Aorta (tissue), 5 donors: ENCODE data around the gene GPR180. TPM values are rescaled to one million over a fixed set of nuclear protein-coding genes. Genes with fewer than 3 reads are reported as not detected.

Experiments used
- ATAC-seq: fragments of 200-7000 bp; cut with Tn5 transposase; one replicate; pipeline ENCODE4 v1.9.1; 2022; ENCODE audit warnings: moderate library complexity; ENCODE audit not compliant: low FRiP score
- DNase-seq, 2 donors: peaks; one replicate each; pipeline ENCODE4 v3.0.0-alpha.2; 2020
- H3K27ac ChIP-seq, 2 donors: one replicate each; pipeline ENCODE4 v1.5.1; 2013; ENCODE audit warnings: low read length in 2 of 2, mild to moderate bottlenecking in 2 of 2, moderate library complexity in 2 of 2, control low read depth in 1 of 2, inconsistent platforms in 1 of 2, low read depth in 1 of 2
- H3K27me3 ChIP-seq, 2 donors: one replicate each; pipeline ENCODE4 v1.6.1; 2013; ENCODE audit warnings: control low read depth in 1 of 2, low read length in 1 of 2, mild to moderate bottlenecking in 1 of 2, moderate library complexity in 1 of 2; ENCODE audit not compliant: insufficient read depth in 2 of 2, control insufficient read depth in 1 of 2
- H3K36me3 ChIP-seq, 2 donors: one replicate each; pipeline ENCODE4 v1.6.1; 2013; ENCODE audit warnings: control low read depth in 1 of 2, low read length in 1 of 2, mild to moderate bottlenecking in 1 of 2; ENCODE audit not compliant: insufficient read depth in 2 of 2, control insufficient read depth in 1 of 2
- H3K4me1 ChIP-seq, 2 donors: one replicate each; pipeline ENCODE4 v1.6.1; 2013; ENCODE audit warnings: low read length in 2 of 2, control low read depth in 1 of 2, mild to moderate bottlenecking in 1 of 2, moderate library complexity in 1 of 2; ENCODE audit not compliant: insufficient read depth in 2 of 2, control insufficient read depth in 1 of 2
- H3K4me3 ChIP-seq, 2 donors: one replicate each; pipeline ENCODE4 v1.5.1; 2013; ENCODE audit warnings: low read length in 2 of 2, control low read depth in 1 of 2, mild to moderate bottlenecking in 1 of 2
- H3K9me3 ChIP-seq: one replicate; pipeline ENCODE4 v1.6.1; 2013; ENCODE audit warnings: mild to moderate bottlenecking, low read length; ENCODE audit not compliant: control insufficient read depth
- WGBS, 2 donors: extraction: QIAGEN DNeasy Blood & Tissue Kit; methylation state at CpG; one replicate each; pipeline ENCODE4 v1.1.7; 2013; 5-methylcytosine and 5-hydroxymethylcytosine counted together
- intact Hi-C, 2 donors: fragments of 100-400 bp; cut with DNase I; formaldehyde crosslinking; loops; one replicate each; pipeline versions ENCODE4 v1.14.2 to v1.15.0; 2022
- polyA plus RNA-seq, 2 donors: library from polyadenylated mRNA; stranded (reverse); fragments of 200-250 nt; gene quantifications; one replicate each; pipeline ENCODE4 v1.2.3, GENCODE V29; 2013
- total RNA-seq, 2 donors: library from RNA; stranded (reverse); fragmentation: NEBNext Ultra II Directional; extraction: Animal tissue kit (Norgen Biotek cat#: 25700); gene quantifications; one replicate each; pipeline ENCODE4 v1.2.1, GENCODE V29; 2021
- donor health status: healthy with polysubstance abuse.
- donor health status: Bipolar disorder and iron deficiency.
- donor health status: DM: no; HTN: no; CAD: no.
- donor health status: DM: no; HTN: no; CAD: no.
- donor health status: DM: yes; HTN: yes; CAD: no.

GPR180 gene
- total and polyA plus RNA-seq, 4 donors: 2.0 to 6.6 (median 4.0) TPM

DNA sequence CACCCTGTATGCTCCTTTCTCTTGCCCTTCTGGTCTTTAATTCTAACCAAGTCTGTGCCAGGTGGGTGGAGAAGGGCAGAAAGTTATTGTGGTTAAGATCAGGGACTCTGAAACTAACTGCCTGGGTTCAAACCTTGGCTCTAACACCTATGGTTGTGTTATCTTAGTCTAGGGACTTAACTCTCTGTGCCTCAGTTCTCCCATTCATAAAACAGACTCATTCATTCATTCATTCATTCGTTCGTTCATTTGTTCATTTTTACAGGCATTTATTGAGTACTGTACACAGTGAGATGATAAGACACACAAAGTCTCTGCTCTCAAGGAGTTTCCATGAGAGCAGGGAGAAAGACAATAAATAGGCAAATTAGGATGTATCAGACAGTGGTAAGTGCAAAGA is 80.6 kb downstream of the GPR180 start:
- DNase-seq: no peak
- Histone ChIP-seq H3K27me3 (peaks cover 0 to 2% of the 10 kb centered on the region in 2 donors), H3K9me3 (peaks cover 3% of the 10 kb centered on the region), H3K36me3 (no peaks in the 10 kb centered on the region), H3K4me3 (no peak overlapping the region), H3K4me1 (no peaks in the 10 kb centered on the region), H3K27ac (no peak overlapping the region)
- ATAC-seq: no peak
- WGBS, 2 donors: 75 to 80% methylated on average over 2 of the region's 2 CpGs
- intact Hi-C loops: no loop called here

- 48 to 49% methylated on average over 5 of the region's 5 CpGs for WGBS, 2 donors
- DNase-seq (no peak), ATAC-seq (no peak)
- H3K4me3 ChIP-seq: no peak overlapping the region
- no peak overlapping the region for H3K27ac ChIP-seq
- no peaks in the 10 kb centered on the region for H3K27me3 ChIP-seq
- no peaks in the 10 kb centered on the region for H3K36me3 ChIP-seq
- intact Hi-C loops: no loop called here
- no peaks in the 10 kb centered on the region for H3K4me1 ChIP-seq
- H3K9me3 ChIP-seq: peaks cover 3% of the 10 kb centered on the region
Measured at GRCh38 chr13:94683409-94683808, 81.8 kb downstream of the GPR180 start.

Other genes starting within 250 kb of the GPR180 start
- gene DCT, start 122.2 kb upstream of the GPR180 start, total RNA-seq: under 1 TPM; 0.29 to 0.54 TPM
- under 1 TPM in 1 of 2 donors, not detected in 1; 0.03 TPM for gene DCT, start 122.2 kb upstream of the GPR180 start, polyA plus RNA-seq
- 10 to 100 TPM in 1 of 2 donors, 1 to 10 TPM in 1; 8.9 to 10.4 TPM for gene TGDS, start 5.7 kb upstream of the GPR180 start, total RNA-seq
- 1 to 10 TPM; 8.4 to 8.8 TPM for gene TGDS, start 5.7 kb upstream of the GPR180 start, polyA plus RNA-seq
- not detected for gene SOX21, start 110.7 kb downstream of the GPR180 start, total RNA-seq
- under 1 TPM in 1 of 2 donors, not detected in 1; 0.15 TPM for gene SOX21, start 110.7 kb downstream of the GPR180 start, polyA plus RNA-seq